GM13976 (cell line): Measurements from ENCODE around the gene RBM27.
"Not testable (repeated sequence)": the region's sequence is repeated elsewhere in the genome, so short reads cannot be mapped to it uniquely, and the experiment has no call there.

ENCODE experiments used
- DNase-seq: peaks from one replicate; pipeline ENCODE4 v3.0.0; 2012; ENCODE audit warnings: low spot score
- CTCF ChIP-seq: IDR thresholded peaks from 2 replicates; pipeline ENCODE4 v1.5.1; 2012; ENCODE audit warnings: borderline replicate concordance, mild to moderate bottlenecking; ENCODE audit not compliant: insufficient read depth; ENCODE audit errors: extremely low read depth, missing control alignments, control extremely low read depth
- in situ Hi-C: fragments of 300-500 bp; cut with MboI; formaldehyde crosslinking; loops from one replicate; pipeline ENCODE4 v1.12.0; 2022; ENCODE audit warnings: low sequenced_read_pairs, mixed read lengths, inconsistent platforms; ENCODE audit not compliant: unreplicated experiment

Gene RBM27

GRCh38 chr5:146192571-146193043, 10.8 kb upstream of the RBM27 start:
- no peak for TF ChIP-seq CTCF
- DNase-seq: no peak
- in situ Hi-C loops: no loop called here

- no peak for TF ChIP-seq CTCF
- in situ Hi-C loops: no loop called here
- no peak for DNase-seq
Observed at GRCh38 chr5:146193285-146193684, 10.1 kb upstream of the RBM27 start.

GRCh38 chr5:146194997-146195396, 8.4 kb upstream of the RBM27 start:
- DNase-seq, in situ Hi-C loops: not testable (repeated sequence)

GRCh38 chr5:146196459-146197048, 6.9 kb upstream of the RBM27 start:
- no peak for TF ChIP-seq CTCF
- DNase-seq: no peak
- in situ Hi-C loops: no loop called here

- in situ Hi-C loops: no loop called here
- no peak for TF ChIP-seq CTCF
Observed at GRCh38 chr5:146199176-146199815, 4.1 kb upstream of the RBM27 start.

GRCh38 chr5:146201795-146202194, 1.6 kb upstream of the RBM27 start:
- in situ Hi-C loops, DNase-seq: not testable (repeated sequence)

More at GRCh38 chr5:146199176-146199815, 4.1 kb upstream of the RBM27 start:
- DNase-seq: no peak

- TF ChIP-seq CTCF: no peak
- in situ Hi-C loops: no loop called here
Observed at GRCh38 chr5:146203872-146204192, 427 bp downstream of the RBM27 start.

GRCh38 chr5:146205499-146206202, 2.2 kb downstream of the RBM27 start:
- DNase-seq: no peak
- in situ Hi-C loops: no loop called here
- TF ChIP-seq CTCF: no peak

More at GRCh38 chr5:146203872-146204192, 427 bp downstream of the RBM27 start:
- DNase-seq: no peak
